Mesendoderm (in vitro differentiated cells): ENCODE measurements around the gene ELAPOR1.
"Not testable (repeated sequence)": the region's sequence is repeated elsewhere in the genome, so short reads cannot be mapped to it uniquely, and the experiment has no call there.

Source experiments
- DNase-seq: peaks from one replicate; pipeline ENCODE4 v3.0.0; 2013
- H2AK5ac ChIP-seq: 2 replicates; pipeline ENCODE4 v1.6.1; 2013; ENCODE audit warnings: low read length, inconsistent platforms
- H2BK120ac ChIP-seq: 2 replicates; pipeline ENCODE4 v1.6.1; 2013; ENCODE audit warnings: low read depth, mild to moderate bottlenecking, low read length, moderate library complexity, mixed read lengths
- H2BK15ac ChIP-seq: replicated peaks from 2 replicates; pipeline ENCODE4 v1.6.1; 2013; ENCODE audit warnings: low read depth, mild to moderate bottlenecking, moderate library complexity
- H2BK5ac ChIP-seq: 2 replicates; pipeline ENCODE4 v1.6.1; 2013; ENCODE audit warnings: low read length, inconsistent platforms
- H3K18ac ChIP-seq: 2 replicates; pipeline ENCODE4 v1.6.1; 2013; ENCODE audit warnings: mild to moderate bottlenecking, low read length, mixed read lengths
- H3K23ac ChIP-seq: one replicate; pipeline ENCODE4 v1.6.1; 2013; ENCODE audit warnings: low read length
- H3K27ac ChIP-seq: 2 replicates; pipeline ENCODE4 v1.5.1; 2013; ENCODE audit warnings: low read depth, mild to moderate bottlenecking, inconsistent platforms, low read length, moderate library complexity
- H3K27me3 ChIP-seq: 2 replicates; pipeline ENCODE4 v1.6.1; 2013; ENCODE audit warnings: low read length, control low read depth, mild to moderate bottlenecking, inconsistent platforms; ENCODE audit not compliant: insufficient read depth, poor library complexity
- H3K36me3 ChIP-seq: 2 replicates; pipeline ENCODE4 v1.6.1; 2013; ENCODE audit warnings: low read length, inconsistent platforms; ENCODE audit not compliant: control insufficient read depth, insufficient read depth
- H3K4ac ChIP-seq: one replicate; pipeline ENCODE4 v1.6.1; 2013; ENCODE audit warnings: low read depth, mild to moderate bottlenecking, low read length, moderate library complexity
- H3K4me1 ChIP-seq: 2 replicates; pipeline ENCODE4 v1.6.1; 2013; ENCODE audit warnings: low read depth, low read length, inconsistent platforms; ENCODE audit not compliant: control insufficient read depth
- H3K4me2 ChIP-seq: 2 replicates; pipeline ENCODE4 v1.6.1; 2013; ENCODE audit warnings: low read length
- H3K4me3 ChIP-seq: 2 replicates; pipeline ENCODE4 v1.5.1; 2013; ENCODE audit warnings: mild to moderate bottlenecking, low read length
- H3K56ac ChIP-seq: one replicate; pipeline ENCODE4 v1.6.1; 2013; ENCODE audit warnings: low read length
- H3K79me1 ChIP-seq: 2 replicates; pipeline ENCODE4 v1.6.1; 2013; ENCODE audit warnings: low read length, inconsistent platforms
- H3K79me2 ChIP-seq: 2 replicates; pipeline ENCODE4 v1.6.1; 2013; ENCODE audit warnings: mild to moderate bottlenecking, low read length; ENCODE audit not compliant: control insufficient read depth, insufficient read depth
- H3K9ac ChIP-seq: 2 replicates; pipeline ENCODE4 v1.6.1; 2013; ENCODE audit warnings: low read length, inconsistent platforms
- H4K5ac ChIP-seq: one replicate; pipeline ENCODE4 v1.6.1; 2013; ENCODE audit warnings: low read length
- H4K8ac ChIP-seq: one replicate; pipeline ENCODE4 v1.6.1; 2013; ENCODE audit warnings: low read depth, mild to moderate bottlenecking, control low read depth, low read length, moderate library complexity
- WGBS: extraction: QIAGEN DNeasy Blood & Tissue Kit; methylation state at CpG from one replicate; pipeline ENCODE4 v1.1.7; 2013; ENCODE audit warnings: low lambda C conversion rate, missing lambda C conversion rate; ENCODE audit not compliant: insufficient coverage; ENCODE audit errors: extremely low coverage; 5-methylcytosine and 5-hydroxymethylcytosine counted together

Gene ELAPOR1

DNA sequence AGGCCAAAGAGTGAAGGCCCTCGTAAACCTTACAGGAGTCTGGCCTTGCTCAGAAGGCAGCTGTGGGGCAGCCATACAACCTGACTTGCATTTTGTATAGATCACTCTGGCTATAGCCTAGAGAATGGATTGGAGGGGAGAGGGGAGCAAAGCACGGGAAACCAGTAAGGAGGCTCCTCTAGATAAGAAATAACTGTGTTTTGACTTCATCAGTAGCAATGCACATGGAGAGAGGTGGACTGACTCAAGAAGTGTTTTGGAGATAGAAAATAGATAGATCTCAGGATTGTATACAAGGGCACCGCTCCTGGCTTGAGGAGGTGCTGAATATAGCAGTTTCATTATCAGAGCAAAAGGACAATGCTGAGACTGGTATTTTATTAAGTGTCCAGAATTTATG lies 26.5 kb downstream of the ELAPOR1 start:
- no peak overlapping the region for H2BK120ac ChIP-seq
- H3K4me3 ChIP-seq: no peak overlapping the region
- H4K8ac ChIP-seq: no peak overlapping the region
- no peak overlapping the region for H2AK5ac ChIP-seq
- no peak overlapping the region for H3K9ac ChIP-seq
- no peaks in the 10 kb centered on the region for H3K36me3 ChIP-seq
- WGBS: no CpG with 5 or more reads among the region's 3 CpGs
- no peak overlapping the region for H3K56ac ChIP-seq
- no peaks in the 10 kb centered on the region for H3K27me3 ChIP-seq
- H3K4me2 ChIP-seq: no peak overlapping the region
- no peak overlapping the region for H2BK15ac ChIP-seq
- DNase-seq: no peak
- H2BK5ac ChIP-seq: no peak overlapping the region
- no peaks in the 10 kb centered on the region for H3K4me1 ChIP-seq
- no peak overlapping the region for H3K18ac ChIP-seq
- no peak overlapping the region for H4K5ac ChIP-seq
- H3K4ac ChIP-seq: no peak overlapping the region
- no peaks in the 10 kb centered on the region for H3K79me2 ChIP-seq
- H3K23ac ChIP-seq: no peak overlapping the region
- no peaks in the 10 kb centered on the region for H3K79me1 ChIP-seq
- H3K27ac ChIP-seq: no peak overlapping the region

DNA sequence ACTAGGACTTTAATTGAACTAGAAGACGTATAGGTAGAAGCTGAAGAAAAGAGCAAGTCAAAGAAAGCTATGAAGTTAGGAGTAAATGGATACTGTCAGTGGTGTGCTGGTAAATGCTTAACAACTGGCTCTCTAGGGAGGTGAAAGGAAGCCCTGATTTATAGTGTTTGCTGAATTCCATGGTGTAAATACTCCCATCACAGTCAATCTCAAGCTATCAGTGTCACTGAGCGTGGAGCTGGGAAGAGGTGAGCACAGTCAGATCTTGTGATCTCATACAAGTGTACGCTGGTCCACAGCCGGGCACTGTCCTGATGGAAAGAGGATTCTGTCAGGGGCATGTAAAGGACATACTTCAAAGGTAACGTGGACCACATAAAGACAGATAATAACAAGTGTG lies 28.3 kb downstream of the ELAPOR1 start:
- Histone ChIP-seq H3K79me1 (no peaks in the 10 kb centered on the region), H3K18ac (no peak overlapping the region), H3K4me1 (no peaks in the 10 kb centered on the region), H2BK15ac (no peak overlapping the region), H3K79me2 (no peaks in the 10 kb centered on the region), H4K5ac (no peak overlapping the region), H2BK120ac (no peak overlapping the region), H3K23ac (no peak overlapping the region), H3K27me3 (no peaks in the 10 kb centered on the region), H3K9ac (no peak overlapping the region), H2BK5ac (no peak overlapping the region), H3K56ac (no peak overlapping the region), H3K36me3 (no peaks in the 10 kb centered on the region), H4K8ac (no peak overlapping the region), H3K27ac (no peak overlapping the region), H3K4me3 (no peak overlapping the region), H3K4ac (no peak overlapping the region), H2AK5ac (no peak overlapping the region), H3K4me2 (no peak overlapping the region)
- DNase-seq: no peak
- no CpG with 5 or more reads among the region's 5 CpGs for WGBS

DNA sequence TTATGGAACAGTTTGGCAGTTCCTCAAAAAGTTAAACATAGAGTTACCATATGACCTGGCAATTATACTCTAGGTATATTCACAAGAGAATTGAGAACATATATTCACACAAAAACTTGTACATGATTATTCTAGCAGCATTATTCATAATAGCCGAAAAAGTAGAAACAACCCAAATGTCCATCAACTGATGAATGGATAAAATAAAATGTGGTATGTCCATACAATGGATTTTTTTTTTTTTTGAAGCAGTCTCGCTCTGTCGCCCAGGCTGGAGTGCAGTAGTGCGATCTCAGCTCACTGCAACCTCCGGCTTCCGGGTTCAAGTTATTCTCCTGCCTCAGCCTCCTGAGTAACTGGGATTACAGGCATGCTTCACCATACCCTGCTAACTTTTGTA lies 28.8 kb downstream of the ELAPOR1 start:
- H3K23ac ChIP-seq, H3K27me3 ChIP-seq, H4K8ac ChIP-seq, H2BK120ac ChIP-seq, H3K79me2 ChIP-seq, DNase-seq, H3K18ac ChIP-seq, H3K4me3 ChIP-seq, H3K9ac ChIP-seq, H3K79me1 ChIP-seq, H3K4me1 ChIP-seq, H2AK5ac ChIP-seq, H3K4ac ChIP-seq, H3K4me2 ChIP-seq, H3K36me3 ChIP-seq, H2BK15ac ChIP-seq, H3K56ac ChIP-seq, H4K5ac ChIP-seq, H3K27ac ChIP-seq, H2BK5ac ChIP-seq: not testable (repeated sequence)
- WGBS: no CpG with 5 or more reads among the region's 6 CpGs

DNA sequence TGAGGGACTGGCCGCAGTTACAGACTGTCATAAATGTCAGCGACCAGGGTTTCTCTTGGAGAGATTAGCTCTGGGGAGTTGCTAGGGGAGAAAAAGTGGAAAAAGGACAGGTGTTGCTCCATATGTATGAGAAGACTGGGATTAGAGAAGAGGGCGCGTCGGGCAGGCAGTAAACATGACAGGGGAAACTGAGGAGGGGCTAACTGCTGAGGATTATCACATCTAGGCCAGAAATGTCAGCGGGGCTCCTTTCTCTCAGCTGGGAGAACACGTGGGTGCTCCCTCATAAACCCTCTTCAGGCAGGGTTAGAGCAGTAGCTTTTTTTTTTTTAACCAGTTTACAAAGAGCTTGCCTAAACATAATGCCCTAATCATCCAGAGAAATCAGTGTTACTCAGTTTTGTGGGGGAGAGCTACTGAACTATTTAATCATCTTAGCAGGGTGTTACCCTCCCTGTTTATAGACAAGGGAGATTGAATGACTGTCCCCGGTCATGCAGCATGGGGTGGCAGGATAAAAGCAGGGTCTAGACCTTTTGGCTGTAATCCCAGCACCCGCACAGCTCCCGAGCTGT lies 35.2 kb downstream of the ELAPOR1 start:
- H3K27ac ChIP-seq: no peak overlapping the region
- no CpG with 5 or more reads among the region's 10 CpGs for WGBS

DNA sequence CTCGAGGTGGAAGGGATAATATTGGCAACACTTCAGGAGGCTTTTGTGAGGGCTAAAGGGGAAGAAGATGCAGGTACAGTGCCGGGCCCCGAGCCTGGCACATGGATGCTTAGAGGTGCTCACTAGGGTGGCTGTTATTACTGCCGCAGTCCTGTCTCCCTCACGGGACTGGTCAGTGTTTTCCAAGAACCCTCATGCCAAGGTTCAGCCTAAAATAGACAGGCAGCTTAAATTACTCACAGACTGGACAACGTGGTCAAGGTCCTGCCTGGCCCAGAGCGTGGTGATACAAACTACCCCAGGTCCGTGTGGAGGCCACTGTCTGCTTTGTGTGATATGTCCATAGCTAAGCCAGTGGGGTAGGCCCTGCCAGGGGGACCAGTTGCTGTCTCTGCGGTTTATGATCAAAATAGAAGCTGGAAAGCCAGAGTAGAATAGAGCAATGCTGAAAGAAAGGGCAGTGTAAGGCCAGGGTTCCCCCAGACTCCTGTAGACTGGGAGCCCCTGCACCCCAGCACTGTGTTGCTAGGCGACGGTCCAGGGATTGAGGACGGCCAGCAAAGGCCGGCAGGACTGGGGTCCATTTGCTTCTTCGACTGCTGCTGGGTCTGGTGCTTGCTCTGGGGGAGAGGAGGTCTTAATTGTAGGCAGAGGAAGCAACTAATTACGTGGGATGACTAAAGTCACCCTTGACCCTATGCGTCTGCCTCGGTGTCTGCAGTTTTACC lies 36.1 kb downstream of the ELAPOR1 start:
- H3K4ac ChIP-seq: no peak overlapping the region
- H2BK15ac ChIP-seq: no peak overlapping the region
- DNase-seq: no peak
- no peak overlapping the region for H4K5ac ChIP-seq
- H3K56ac ChIP-seq: no peak overlapping the region
- H3K4me1 ChIP-seq: no peaks in the 10 kb centered on the region
- H3K27me3 ChIP-seq: no peaks in the 10 kb centered on the region
- H3K79me2 ChIP-seq: no peaks in the 10 kb centered on the region
- no CpG with 5 or more reads among the region's 17 CpGs for WGBS
- H3K36me3 ChIP-seq: no peaks in the 10 kb centered on the region
- H3K27ac ChIP-seq: no peak overlapping the region
- H3K9ac ChIP-seq: no peak overlapping the region
- H3K18ac ChIP-seq: no peak overlapping the region
- H4K8ac ChIP-seq: no peak overlapping the region
- H2BK5ac ChIP-seq: no peak overlapping the region
- no peak overlapping the region for H3K23ac ChIP-seq
- no peak overlapping the region for H3K4me2 ChIP-seq
- no peak overlapping the region for H2AK5ac ChIP-seq
- H3K4me3 ChIP-seq: no peak overlapping the region
- no peak overlapping the region for H2BK120ac ChIP-seq
- H3K79me1 ChIP-seq: no peaks in the 10 kb centered on the region

More for the DNA sequence above, 35.2 kb downstream of the ELAPOR1 start:
- H3K18ac ChIP-seq: no peak overlapping the region
- H3K36me3 ChIP-seq: no peaks in the 10 kb centered on the region
- no peak for DNase-seq
- no peak overlapping the region for H4K8ac ChIP-seq
- H4K5ac ChIP-seq: no peak overlapping the region
- no peak overlapping the region for H3K9ac ChIP-seq
- no peak overlapping the region for H3K4ac ChIP-seq
- H3K79me2 ChIP-seq: no peaks in the 10 kb centered on the region
- no peak overlapping the region for H2BK120ac ChIP-seq
- no peaks in the 10 kb centered on the region for H3K4me1 ChIP-seq
- H2BK5ac ChIP-seq: no peak overlapping the region
- no peak overlapping the region for H3K4me3 ChIP-seq
- no peak overlapping the region for H3K4me2 ChIP-seq
- no peaks in the 10 kb centered on the region for H3K27me3 ChIP-seq
- no peak overlapping the region for H3K56ac ChIP-seq
- no peak overlapping the region for H2BK15ac ChIP-seq
- H2AK5ac ChIP-seq: no peak overlapping the region
- no peaks in the 10 kb centered on the region for H3K79me1 ChIP-seq
- no peak overlapping the region for H3K23ac ChIP-seq
